Measurements from ENCODE around the gene PPARG. TPM values are rescaled to one million over a fixed set of nuclear protein-coding genes. Genes with fewer than 3 reads are reported as not detected.
A peak's percentile ranks its signal among the peaks of the same experiment; 100 is the strongest.

The PPARG gene
- total and polyA plus RNA-seq, 8 donors: 7.9 to 85.2 (median 29.3) TPM

DNA sequence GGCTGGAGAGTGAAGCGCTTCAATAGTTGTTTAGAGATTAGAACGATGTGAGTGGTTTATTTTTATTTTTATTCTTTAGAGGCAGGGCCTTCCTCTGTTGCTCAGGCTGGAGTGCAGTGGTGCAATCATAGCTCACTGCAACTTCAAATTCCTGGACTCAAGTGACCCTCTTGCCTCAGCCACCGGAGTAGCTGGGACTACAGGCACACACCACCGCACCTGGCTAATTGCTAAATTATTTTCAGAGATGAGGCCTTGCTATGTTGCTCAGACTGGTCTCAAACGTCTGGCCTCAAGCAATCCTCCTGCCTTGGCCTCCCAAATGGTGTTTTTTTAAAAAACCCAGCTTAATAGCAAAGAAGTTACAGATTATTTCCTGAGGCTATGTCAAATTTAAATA lies 29.0 kb downstream of the PPARG start:
- intact Hi-C loops (cut with DNase I; ENCODE audit: low total_unique reads): no loop called here
- Histone ChIP-seq H3K27ac (peak overlapping the region in 1 of 5 donors; percentile 9), H3K9me3 (no peaks in the 10 kb centered on the region), H3K4me1 (peaks cover 0 to 25% (median 2%) of the 10 kb centered on the region in 4 donors), H3K27me3 (no peaks in the 10 kb centered on the region), H3K4me3 (no peak overlapping the region), H3K36me3 (peaks cover 0 to 9% (median 0%) of the 10 kb centered on the region in 4 donors)
- no peak for TF ChIP-seq POLR2A (IDR thresholded peaks at IDR 0.05)
- TF ChIP-seq, protein P1, sequence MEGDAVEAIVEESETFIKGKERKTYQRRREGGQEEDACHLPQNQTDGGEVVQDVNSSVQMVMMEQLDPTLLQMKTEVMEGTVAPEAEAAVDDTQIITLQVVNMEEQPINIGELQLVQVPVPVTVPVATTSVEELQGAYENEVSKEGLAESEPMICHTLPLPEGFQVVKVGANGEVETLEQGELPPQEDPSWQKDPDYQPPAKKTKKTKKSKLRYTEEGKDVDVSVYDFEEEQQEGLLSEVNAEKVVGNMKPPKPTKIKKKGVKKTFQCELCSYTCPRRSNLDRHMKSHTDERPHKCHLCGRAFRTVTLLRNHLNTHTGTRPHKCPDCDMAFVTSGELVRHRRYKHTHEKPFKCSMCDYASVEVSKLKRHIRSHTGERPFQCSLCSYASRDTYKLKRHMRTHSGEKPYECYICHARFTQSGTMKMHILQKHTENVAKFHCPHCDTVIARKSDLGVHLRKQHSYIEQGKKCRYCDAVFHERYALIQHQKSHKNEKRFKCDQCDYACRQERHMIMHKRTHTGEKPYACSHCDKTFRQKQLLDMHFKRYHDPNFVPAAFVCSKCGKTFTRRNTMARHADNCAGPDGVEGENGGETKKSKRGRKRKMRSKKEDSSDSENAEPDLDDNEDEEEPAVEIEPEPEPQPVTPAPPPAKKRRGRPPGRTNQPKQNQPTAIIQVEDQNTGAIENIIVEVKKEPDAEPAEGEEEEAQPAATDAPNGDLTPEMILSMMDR (IDR thresholded peaks at IDR 0.05): no peak
- TF ChIP-seq POLR2AphosphoS5 (IDR thresholded peaks at IDR 0.05): no peak
- TF ChIP-seq EP300 (IDR thresholded peaks at IDR 0.05): no peak
- 67 to 78% (median 77%) methylated on average over 5 of the region's 5 CpGs for WGBS, 5 donors
- no peak for DNase-seq

DNA sequence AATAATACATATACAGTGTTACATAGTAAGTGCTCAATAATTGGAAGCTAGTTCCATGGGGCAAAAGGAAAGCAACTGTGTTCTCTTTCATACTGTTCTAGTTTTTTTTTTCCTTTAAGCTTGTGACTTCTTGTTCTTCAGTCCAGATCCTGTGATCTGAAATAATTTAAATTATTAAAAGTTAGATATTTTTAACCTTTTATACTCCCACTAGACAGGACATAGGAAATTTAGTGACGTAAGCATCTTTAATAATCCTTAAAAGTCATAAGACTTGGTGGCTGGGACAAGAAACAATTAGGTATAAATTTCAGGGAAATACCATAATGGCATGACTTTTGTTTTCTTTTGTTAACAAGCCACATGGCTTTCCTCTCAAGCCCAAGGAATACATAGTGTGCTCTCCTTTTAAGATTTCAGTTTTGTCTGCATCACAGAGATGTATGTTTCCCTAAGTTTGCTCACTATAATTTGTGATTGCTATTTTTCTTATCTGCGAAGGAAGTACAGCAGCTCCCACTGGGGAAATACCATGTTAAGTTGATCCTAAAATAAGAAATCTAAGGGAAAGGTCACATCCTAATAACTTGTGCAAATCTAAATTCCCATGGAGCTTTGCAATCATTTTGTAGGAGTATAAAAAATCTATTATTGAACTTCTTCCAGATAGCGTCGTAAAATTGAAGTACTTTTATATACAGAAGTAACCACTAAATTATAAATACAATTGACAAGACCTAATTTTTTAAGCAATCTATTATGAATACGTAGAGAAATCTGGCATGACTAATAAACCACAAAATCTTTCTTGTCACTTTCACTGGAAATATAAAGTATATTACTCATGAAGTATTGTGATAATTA lies 30.1 kb downstream of the PPARG start:
- Histone ChIP-seq H3K4me1 (peaks cover 0 to 25% (median 2%) of the 10 kb centered on the region in 4 donors), H3K27ac (peak overlapping the region in 2 of 5 donors; percentile 16 to 28), H3K4me3 (no peak overlapping the region), H3K27me3 (no peaks in the 10 kb centered on the region), H3K36me3 (peaks cover 0 to 9% (median 0%) of the 10 kb centered on the region in 4 donors), H3K9me3 (no peaks in the 10 kb centered on the region)
- 58 to 69% (median 64%) methylated on average over 5 of the region's 5 CpGs for WGBS, 5 donors
- intact Hi-C loops (cut with DNase I; ENCODE audit: low total_unique reads): no loop called here
- no peak for DNase-seq
- TF ChIP-seq POLR2A (IDR thresholded peaks at IDR 0.05) (no peak), POLR2AphosphoS5 (IDR thresholded peaks at IDR 0.05) (no peak), EP300 (IDR thresholded peaks at IDR 0.05) (no peak)
- TF ChIP-seq, protein P1 (IDR thresholded peaks at IDR 0.05): no peak

DNA sequence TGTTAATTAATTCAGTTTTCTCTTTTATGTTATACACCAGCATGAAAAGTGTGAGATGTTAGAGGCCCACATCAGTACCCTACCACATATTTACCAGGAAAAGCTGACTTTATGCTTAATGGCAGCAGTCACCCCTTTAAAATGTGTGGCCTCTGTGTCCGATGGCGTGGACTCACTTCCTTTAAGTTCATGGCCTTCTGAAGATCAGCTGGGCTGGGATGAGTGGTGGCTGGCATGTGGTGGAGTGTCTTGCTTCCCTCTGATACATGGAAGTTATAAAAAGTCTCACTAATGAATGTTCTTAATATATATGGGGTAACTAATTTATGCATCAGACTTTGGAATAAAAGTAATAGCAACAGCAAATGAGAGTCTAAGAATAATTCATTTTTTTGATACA lies 32.1 kb downstream of the PPARG start:
- TF ChIP-seq, protein P1 (IDR thresholded peaks at IDR 0.05): no peak
- TF ChIP-seq POLR2A (IDR thresholded peaks at IDR 0.05) (no peak), POLR2AphosphoS5 (IDR thresholded peaks at IDR 0.05) (no peak), EP300 (IDR thresholded peaks at IDR 0.05) (no peak)
- Histone ChIP-seq H3K4me3 (no peak overlapping the region), H3K4me1 (peaks cover 0 to 25% (median 2%) of the 10 kb centered on the region in 4 donors), H3K27ac (no peak overlapping the region), H3K9me3 (no peaks in the 10 kb centered on the region), H3K36me3 (no peaks in the 10 kb centered on the region), H3K27me3 (no peaks in the 10 kb centered on the region)
- WGBS, 5 donors: 82 to 99% (median 90%) methylated on average over 2 of the region's 2 CpGs
- DNase-seq: no peak
- intact Hi-C loops (cut with DNase I; ENCODE audit: low total_unique reads): no loop called here

DNA sequence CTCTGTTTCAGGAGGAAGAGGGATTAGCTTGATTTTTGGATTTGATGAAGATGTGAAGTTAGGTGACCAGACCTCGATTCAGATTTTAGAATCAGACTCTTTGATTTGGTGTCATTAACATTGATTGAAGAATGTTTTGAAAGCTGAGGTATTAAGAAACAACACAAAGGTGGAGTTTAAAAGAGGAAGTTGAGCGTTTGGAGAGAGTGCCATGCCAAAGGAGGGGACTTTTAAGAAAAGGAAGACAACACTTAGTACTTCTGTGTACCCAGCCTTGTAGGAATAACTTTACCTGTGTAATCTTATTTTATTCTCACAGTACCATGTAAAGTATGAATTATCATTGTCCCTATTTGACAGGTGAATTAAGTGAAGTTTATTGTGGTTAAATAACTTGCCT lies 34.4 kb downstream of the PPARG start:
- peaks cover 0 to 19% (median 3%) of the 10 kb centered on the region in 4 donors for H3K4me1 ChIP-seq
- no peaks in the 10 kb centered on the region for H3K9me3 ChIP-seq
- 61 to 73% (median 67%) methylated on average over 2 of the region's 2 CpGs for WGBS, 5 donors
- H3K4me3 ChIP-seq: no peak overlapping the region
- intact Hi-C loops (cut with DNase I; ENCODE audit: low total_unique reads): no loop called here
- TF ChIP-seq POLR2AphosphoS5 (IDR thresholded peaks at IDR 0.05) (no peak), EP300 (IDR thresholded peaks at IDR 0.05) (no peak), POLR2A (IDR thresholded peaks at IDR 0.05) (no peak)
- TF ChIP-seq, protein P1 (IDR thresholded peaks at IDR 0.05): no peak
- H3K27ac ChIP-seq: no peak overlapping the region
- no peaks in the 10 kb centered on the region for H3K27me3 ChIP-seq
- no peaks in the 10 kb centered on the region for H3K36me3 ChIP-seq
- DNase-seq: no peak

All from stomach (tissue), 9 donors.